GM12878 (cell line): Measurements from ENCODE around the gene CLDN7. TPM values are rescaled to one million over a fixed set of nuclear protein-coding genes. Genes with fewer than 3 reads are reported as not detected.

Experiments
- CHD4 ChIP-seq: fragments of 200-600 bp; sonication (generic); IDR thresholded peaks from 2 replicates; pipeline ENCODE4 v1.6.1; 2016; ENCODE audit warnings: mild to moderate bottlenecking
- PAX8 ChIP-seq: fragments of 450-650 bp; IDR thresholded peaks from 2 replicates; pipeline ENCODE4 v1.6.1; 2017; ENCODE audit warnings: mild to moderate bottlenecking, moderate library complexity
- TCF3 ChIP-seq: IDR thresholded peaks from 2 replicates; pipeline ENCODE4 v1.6.1; 2012; ENCODE audit warnings: low read depth, mild to moderate bottlenecking, low read length, borderline replicate concordance; ENCODE audit not compliant: insufficient read depth
- TCF7 ChIP-seq: IDR thresholded peaks from 2 replicates; pipeline ENCODE4 v1.6.1; 2014; ENCODE audit warnings: antibody characterized with exemption, borderline replicate concordance
- YBX1 ChIP-seq: fragments of 450-650 bp; IDR thresholded peaks from 2 replicates; pipeline ENCODE4 v1.6.1; 2016; ENCODE audit warnings: antibody characterized with exemption
- polyA plus RNA-seq, 11 experiments: library from polyadenylated mRNA; depleted of rRNA in 4 of 11; unstranded in 6 of 11; stranded (reverse) in 5 of 11; fragments of >200 nt; fragmentation: Nextera tagmentation in 4 of 11; fragmentation: Illumina TruSeq in 1 of 11; extraction: Ambion mirVana in 4 of 11; extraction: Trizol in 1 of 11; gene quantifications; 1 replicate in 1 of 11; 2 replicates in 10 of 11; pipeline versions ENCODE4 v1.2.1 to v1.2.3, GENCODE V29; 2011 to 2016; ENCODE audit warnings: inconsistent platforms in 2 of 11, missing spikeins in 2 of 11, low read depth in 1 of 11
- total RNA-seq, 4 experiments: library from RNA; depleted of rRNA in 3 of 4; stranded (reverse); fragments of >200 nt in 3 of 4; fragmentation: Illumina TruSeq in 1 of 4; extraction: Trizol in 1 of 4; gene quantifications; 2 replicates each; pipeline versions ENCODE4 v1.2.1 to v1.2.3, GENCODE V29; 2013 to 2021
- TF ChIP-seq, protein P1 (sequence below): fragments of 450-650 bp; formaldehyde crosslinking; IDR thresholded peaks from 2 replicates; pipeline ENCODE4 v1.5.0; 2022; ENCODE audit warnings: mild to moderate bottlenecking, missing genetic modification characterization
- TF ChIP-seq, protein P2 (sequence below): fragments of 450-650 bp; formaldehyde crosslinking; IDR thresholded peaks from 2 replicates; pipeline ENCODE4 v1.4.0; 2020; ENCODE audit warnings: mild to moderate bottlenecking, moderate library complexity
- TF ChIP-seq, protein P3 (sequence below): IDR thresholded peaks from 2 replicates; pipeline ENCODE4 v1.6.1; 2012; ENCODE audit warnings: mild to moderate bottlenecking, low read depth, low read length
- TF ChIP-seq, protein P4 (sequence below): IDR thresholded peaks from 2 replicates; pipeline ENCODE4 v1.6.1; 2012; ENCODE audit warnings: low read length, inconsistent platforms
- TF ChIP-seq, protein P5 (sequence below): IDR thresholded peaks from 2 replicates; pipeline ENCODE4 v1.6.1; 2012; ENCODE audit warnings: low read depth, low read length, improper control_type of control experiment

CLDN7 gene
- total and polyA plus RNA-seq, 10 of the 15 experiments (the other 5 are each of a cell fraction or from before 2014, with no cell fraction given): 0.19 to 1.3 (median 0.36) TPM; not detected in 5

DNA sequence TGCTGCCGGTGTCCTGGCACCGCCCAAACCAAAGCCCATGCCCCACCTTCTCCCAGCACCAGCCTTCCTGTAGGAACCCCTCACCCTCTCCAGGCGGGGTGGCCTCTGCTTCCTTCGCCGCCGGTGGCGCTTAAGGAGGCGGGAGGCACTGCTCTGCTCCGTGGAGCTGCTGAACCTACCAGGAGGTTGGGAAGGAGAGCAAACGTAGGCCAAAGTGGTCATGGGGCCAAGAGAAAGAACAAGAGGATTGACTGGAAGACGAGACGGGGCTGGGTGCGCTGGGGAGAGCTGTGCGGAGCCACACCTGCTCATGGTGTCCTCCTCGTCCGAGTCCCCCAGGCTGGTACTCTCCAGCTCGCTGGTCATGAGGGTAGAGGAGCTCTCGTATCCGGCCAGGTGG lies 32.8 kb downstream of the CLDN7 start (continued):
- TF ChIP-seq, protein P1, sequence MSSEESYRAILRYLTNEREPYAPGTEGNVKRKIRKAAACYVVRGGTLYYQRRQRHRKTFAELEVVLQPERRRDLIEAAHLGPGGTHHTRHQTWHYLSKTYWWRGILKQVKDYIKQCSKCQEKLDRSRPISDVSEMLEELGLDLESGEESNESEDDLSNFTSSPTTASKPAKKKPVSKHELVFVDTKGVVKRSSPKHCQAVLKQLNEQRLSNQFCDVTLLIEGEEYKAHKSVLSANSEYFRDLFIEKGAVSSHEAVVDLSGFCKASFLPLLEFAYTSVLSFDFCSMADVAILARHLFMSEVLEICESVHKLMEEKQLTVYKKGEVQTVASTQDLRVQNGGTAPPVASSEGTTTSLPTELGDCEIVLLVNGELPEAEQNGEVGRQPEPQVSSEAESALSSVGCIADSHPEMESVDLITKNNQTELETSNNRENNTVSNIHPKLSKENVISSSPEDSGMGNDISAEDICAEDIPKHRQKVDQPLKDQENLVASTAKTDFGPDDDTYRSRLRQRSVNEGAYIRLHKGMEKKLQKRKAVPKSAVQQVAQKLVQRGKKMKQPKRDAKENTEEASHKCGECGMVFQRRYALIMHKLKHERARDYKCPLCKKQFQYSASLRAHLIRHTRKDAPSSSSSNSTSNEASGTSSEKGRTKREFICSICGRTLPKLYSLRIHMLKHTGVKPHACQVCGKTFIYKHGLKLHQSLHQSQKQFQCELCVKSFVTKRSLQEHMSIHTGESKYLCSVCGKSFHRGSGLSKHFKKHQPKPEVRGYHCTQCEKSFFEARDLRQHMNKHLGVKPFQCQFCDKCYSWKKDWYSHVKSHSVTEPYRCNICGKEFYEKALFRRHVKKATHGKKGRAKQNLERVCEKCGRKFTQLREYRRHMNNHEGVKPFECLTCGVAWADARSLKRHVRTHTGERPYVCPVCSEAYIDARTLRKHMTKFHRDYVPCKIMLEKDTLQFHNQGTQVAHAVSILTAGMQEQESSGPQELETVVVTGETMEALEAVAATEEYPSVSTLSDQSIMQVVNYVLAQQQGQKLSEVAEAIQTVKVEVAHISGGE (CRISPR knock-in tag): no peak
- TF ChIP-seq, protein P2, sequence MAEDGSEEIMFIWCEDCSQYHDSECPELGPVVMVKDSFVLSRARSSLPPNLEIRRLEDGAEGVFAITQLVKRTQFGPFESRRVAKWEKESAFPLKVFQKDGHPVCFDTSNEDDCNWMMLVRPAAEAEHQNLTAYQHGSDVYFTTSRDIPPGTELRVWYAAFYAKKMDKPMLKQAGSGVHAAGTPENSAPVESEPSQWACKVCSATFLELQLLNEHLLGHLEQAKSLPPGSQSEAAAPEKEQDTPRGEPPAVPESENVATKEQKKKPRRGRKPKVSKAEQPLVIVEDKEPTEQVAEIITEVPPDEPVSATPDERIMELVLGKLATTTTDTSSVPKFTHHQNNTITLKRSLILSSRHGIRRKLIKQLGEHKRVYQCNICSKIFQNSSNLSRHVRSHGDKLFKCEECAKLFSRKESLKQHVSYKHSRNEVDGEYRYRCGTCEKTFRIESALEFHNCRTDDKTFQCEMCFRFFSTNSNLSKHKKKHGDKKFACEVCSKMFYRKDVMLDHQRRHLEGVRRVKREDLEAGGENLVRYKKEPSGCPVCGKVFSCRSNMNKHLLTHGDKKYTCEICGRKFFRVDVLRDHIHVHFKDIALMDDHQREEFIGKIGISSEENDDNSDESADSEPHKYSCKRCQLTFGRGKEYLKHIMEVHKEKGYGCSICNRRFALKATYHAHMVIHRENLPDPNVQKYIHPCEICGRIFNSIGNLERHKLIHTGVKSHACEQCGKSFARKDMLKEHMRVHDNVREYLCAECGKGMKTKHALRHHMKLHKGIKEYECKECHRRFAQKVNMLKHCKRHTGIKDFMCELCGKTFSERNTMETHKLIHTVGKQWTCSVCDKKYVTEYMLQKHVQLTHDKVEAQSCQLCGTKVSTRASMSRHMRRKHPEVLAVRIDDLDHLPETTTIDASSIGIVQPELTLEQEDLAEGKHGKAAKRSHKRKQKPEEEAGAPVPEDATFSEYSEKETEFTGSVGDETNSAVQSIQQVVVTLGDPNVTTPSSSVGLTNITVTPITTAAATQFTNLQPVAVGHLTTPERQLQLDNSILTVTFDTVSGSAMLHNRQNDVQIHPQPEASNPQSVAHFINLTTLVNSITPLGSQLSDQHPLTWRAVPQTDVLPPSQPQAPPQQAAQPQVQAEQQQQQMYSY (CRISPR knock-in tag): no peak
- no peak for TF ChIP-seq TCF3
- TF ChIP-seq, protein P3, sequence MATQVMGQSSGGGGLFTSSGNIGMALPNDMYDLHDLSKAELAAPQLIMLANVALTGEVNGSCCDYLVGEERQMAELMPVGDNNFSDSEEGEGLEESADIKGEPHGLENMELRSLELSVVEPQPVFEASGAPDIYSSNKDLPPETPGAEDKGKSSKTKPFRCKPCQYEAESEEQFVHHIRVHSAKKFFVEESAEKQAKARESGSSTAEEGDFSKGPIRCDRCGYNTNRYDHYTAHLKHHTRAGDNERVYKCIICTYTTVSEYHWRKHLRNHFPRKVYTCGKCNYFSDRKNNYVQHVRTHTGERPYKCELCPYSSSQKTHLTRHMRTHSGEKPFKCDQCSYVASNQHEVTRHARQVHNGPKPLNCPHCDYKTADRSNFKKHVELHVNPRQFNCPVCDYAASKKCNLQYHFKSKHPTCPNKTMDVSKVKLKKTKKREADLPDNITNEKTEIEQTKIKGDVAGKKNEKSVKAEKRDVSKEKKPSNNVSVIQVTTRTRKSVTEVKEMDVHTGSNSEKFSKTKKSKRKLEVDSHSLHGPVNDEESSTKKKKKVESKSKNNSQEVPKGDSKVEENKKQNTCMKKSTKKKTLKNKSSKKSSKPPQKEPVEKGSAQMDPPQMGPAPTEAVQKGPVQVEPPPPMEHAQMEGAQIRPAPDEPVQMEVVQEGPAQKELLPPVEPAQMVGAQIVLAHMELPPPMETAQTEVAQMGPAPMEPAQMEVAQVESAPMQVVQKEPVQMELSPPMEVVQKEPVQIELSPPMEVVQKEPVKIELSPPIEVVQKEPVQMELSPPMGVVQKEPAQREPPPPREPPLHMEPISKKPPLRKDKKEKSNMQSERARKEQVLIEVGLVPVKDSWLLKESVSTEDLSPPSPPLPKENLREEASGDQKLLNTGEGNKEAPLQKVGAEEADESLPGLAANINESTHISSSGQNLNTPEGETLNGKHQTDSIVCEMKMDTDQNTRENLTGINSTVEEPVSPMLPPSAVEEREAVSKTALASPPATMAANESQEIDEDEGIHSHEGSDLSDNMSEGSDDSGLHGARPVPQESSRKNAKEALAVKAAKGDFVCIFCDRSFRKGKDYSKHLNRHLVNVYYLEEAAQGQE: no peak
- no peak for TF ChIP-seq YBX1
- no peak for TF ChIP-seq CHD4
- TF ChIP-seq, protein P4, sequence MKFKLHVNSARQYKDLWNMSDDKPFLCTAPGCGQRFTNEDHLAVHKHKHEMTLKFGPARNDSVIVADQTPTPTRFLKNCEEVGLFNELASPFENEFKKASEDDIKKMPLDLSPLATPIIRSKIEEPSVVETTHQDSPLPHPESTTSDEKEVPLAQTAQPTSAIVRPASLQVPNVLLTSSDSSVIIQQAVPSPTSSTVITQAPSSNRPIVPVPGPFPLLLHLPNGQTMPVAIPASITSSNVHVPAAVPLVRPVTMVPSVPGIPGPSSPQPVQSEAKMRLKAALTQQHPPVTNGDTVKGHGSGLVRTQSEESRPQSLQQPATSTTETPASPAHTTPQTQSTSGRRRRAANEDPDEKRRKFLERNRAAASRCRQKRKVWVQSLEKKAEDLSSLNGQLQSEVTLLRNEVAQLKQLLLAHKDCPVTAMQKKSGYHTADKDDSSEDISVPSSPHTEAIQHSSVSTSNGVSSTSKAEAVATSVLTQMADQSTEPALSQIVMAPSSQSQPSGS: no peak
- TF ChIP-seq, protein P5, sequence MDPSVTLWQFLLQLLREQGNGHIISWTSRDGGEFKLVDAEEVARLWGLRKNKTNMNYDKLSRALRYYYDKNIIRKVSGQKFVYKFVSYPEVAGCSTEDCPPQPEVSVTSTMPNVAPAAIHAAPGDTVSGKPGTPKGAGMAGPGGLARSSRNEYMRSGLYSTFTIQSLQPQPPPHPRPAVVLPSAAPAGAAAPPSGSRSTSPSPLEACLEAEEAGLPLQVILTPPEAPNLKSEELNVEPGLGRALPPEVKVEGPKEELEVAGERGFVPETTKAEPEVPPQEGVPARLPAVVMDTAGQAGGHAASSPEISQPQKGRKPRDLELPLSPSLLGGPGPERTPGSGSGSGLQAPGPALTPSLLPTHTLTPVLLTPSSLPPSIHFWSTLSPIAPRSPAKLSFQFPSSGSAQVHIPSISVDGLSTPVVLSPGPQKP: no peak
- TF ChIP-seq PAX8: no peak
- TF ChIP-seq TCF7: no peak
